Sigmoid colon (tissue), 7 donors: Measurements from ENCODE around the gene SLC34A1. TPM values are rescaled to one million over a fixed set of nuclear protein-coding genes. Genes with fewer than 3 reads are reported as not detected.
A peak's percentile ranks its signal among the peaks of the same experiment; 100 is the strongest.
"Not testable (repeated sequence)": the region's sequence is repeated elsewhere in the genome, so short reads cannot be mapped to it uniquely, and the experiment has no call there.

Experiments used
- DNase-seq: peaks from one replicate; pipeline ENCODE4 v3.0.0-alpha.2; 2019
- H3K27ac ChIP-seq, 4 donors: fragments of 200-600 bp; sonication (generic); one replicate each; pipeline ENCODE4 v1.5.1; 2016 to 2019; ENCODE audit warnings: mild to moderate bottlenecking in 1 of 4
- H3K27me3 ChIP-seq, 3 donors: fragments of 200-600 bp; sonication (generic); one replicate each; pipeline ENCODE4 v1.5.1; 2019; ENCODE audit warnings: mild to moderate bottlenecking in 1 of 3
- H3K36me3 ChIP-seq, 4 donors: fragments of 200-600 bp; sonication (generic); one replicate each; pipeline ENCODE4 v1.5.1; 2016 to 2019
- H3K4me1 ChIP-seq, 4 donors: fragments of 200-600 bp; sonication (generic); one replicate each; pipeline ENCODE4 v1.5.1; 2017 to 2019
- H3K4me3 ChIP-seq, 4 donors: fragments of 200-600 bp; sonication (generic); one replicate each; pipeline ENCODE4 v1.5.1; 2017 to 2019; ENCODE audit warnings: mild to moderate bottlenecking in 2 of 4, moderate library complexity in 1 of 4
- H3K9me3 ChIP-seq, 4 donors: fragments of 200-600 bp in 3 of 4; sonication (generic) in 3 of 4; one replicate each; pipeline versions ENCODE4 v1.5.1 to v1.6.1; 2013 to 2019
- CTCF ChIP-seq, 4 experiments: fragments of 450-650 bp in 3 of 4; fragments of 200-600 bp in 1 of 4; IDR thresholded peaks; one replicate each; pipeline ENCODE4 v1.5.1; 2016 to 2019; ENCODE audit warnings: antibody characterized with exemption in 4 of 4, mild to moderate bottlenecking in 3 of 4, moderate library complexity in 2 of 4
- EP300 ChIP-seq, 4 donors: sonication (generic); formaldehyde crosslinking; IDR thresholded peaks; one replicate each; pipeline ENCODE4 v1.6.1; 2017; ENCODE audit warnings: antibody characterized with exemption in 4 of 4
- POLR2A ChIP-seq, 2 donors: fragments of 450-650 bp; IDR thresholded peaks; one replicate each; pipeline ENCODE4 v1.6.1; 2016; ENCODE audit warnings: antibody characterized with exemption in 2 of 2, mild to moderate bottlenecking in 2 of 2, moderate library complexity in 2 of 2
- POLR2AphosphoS5 ChIP-seq, 4 donors: sonication (generic); formaldehyde crosslinking; IDR thresholded peaks; one replicate each; pipeline ENCODE4 v1.6.1; 2017; ENCODE audit warnings: antibody characterized with exemption in 4 of 4
- WGBS, 2 donors: extraction: QIAGEN DNeasy Blood & Tissue Kit; methylation state at CpG; one replicate each; pipeline ENCODE4 v1.1.7; 2013; 5-methylcytosine and 5-hydroxymethylcytosine counted together
- intact Hi-C: fragments of 100-400 bp; cut with DNase I; formaldehyde crosslinking; loops from one replicate; pipeline ENCODE4 v1.15.1; 2023
- polyA plus RNA-seq, 3 donors: library from polyadenylated mRNA; stranded (reverse); fragments of 200-250 nt; gene quantifications; one replicate each; pipeline ENCODE4 v1.2.3, GENCODE V29; 2013
- total RNA-seq, 4 donors: library from RNA; depleted of rRNA; stranded (reverse); fragments of >200 nt; gene quantifications; one replicate each; pipeline ENCODE4 v1.1.0, GENCODE V29; 2016
- donor health status: healthy with polysubstance abuse.
- donor health status: Bipolar disorder and iron deficiency.
- donor health status: healthy.

SLC34A1 gene
- total and polyA plus RNA-seq, 7 donors: 0.04 TPM; not detected in 6

- Histone ChIP-seq H3K4me1 (peaks cover 0 to 3% (median 2%) of the 10 kb centered on the region in 4 donors), H3K27ac (peak within 1 kb of the TSS in 1 of 4 donors; percentile 23), H3K4me3 (peak within 1 kb of the TSS in 3 of 4 donors; percentile 17 to 41 (median 31))
Measured at GRCh38 chr5:177357459-177358351, 26.5 kb upstream of the SLC34A1 start, which contains the start of gene RGS14. Gene RGS14 (plus strand): TSS chr5:177357924. CDS start chr5:177358025, 101 bp downstream.

GRCh38 chr5:177358370-177358819, 25.8 kb upstream of the SLC34A1 start:
- H3K36me3 ChIP-seq: no peaks in the 10 kb centered on the region
- WGBS, 2 donors: 7 to 17% methylated on average over 5 of the region's 5 CpGs
- no peak overlapping the region for H3K27ac ChIP-seq
- H3K9me3 ChIP-seq: no peaks in the 10 kb centered on the region
- TF ChIP-seq POLR2AphosphoS5 (IDR thresholded peaks at IDR 0.05) (no peak), CTCF (IDR thresholded peaks at IDR 0.05) (no peak), POLR2A (IDR thresholded peaks at IDR 0.05) (no peak), EP300 (IDR thresholded peaks at IDR 0.05) (no peak)
- H3K4me3 ChIP-seq: peak overlapping the region in 3 of 4 donors; percentile 17 to 41 (median 31)
- H3K27me3 ChIP-seq: peaks cover 0 to 12% (median 0%) of the 10 kb centered on the region in 3 donors
- H3K4me1 ChIP-seq: peaks cover 0 to 9% (median 9%) of the 10 kb centered on the region in 4 donors
- intact Hi-C loops: no loop called here
- DNase-seq: no peak

More at GRCh38 chr5:177357459-177358351, 26.5 kb upstream of the SLC34A1 start, which contains the start of gene RGS14:
- no peaks in the 10 kb centered on the region for H3K9me3 ChIP-seq
- intact Hi-C loops: no loop called here
- WGBS, 2 donors: 6 to 16% methylated on average over 37 of the region's 37 CpGs
- no peak for TF ChIP-seq EP300 (IDR thresholded peaks at IDR 0.05)
- TF ChIP-seq POLR2AphosphoS5 (IDR thresholded peaks at IDR 0.05): no peak
- no peak for TF ChIP-seq POLR2A (IDR thresholded peaks at IDR 0.05)
- no peak for TF ChIP-seq CTCF (IDR thresholded peaks at IDR 0.05)
- H3K27me3 ChIP-seq: peaks cover 0 to 12% (median 0%) of the 10 kb centered on the region in 3 donors
- no peaks in the 10 kb centered on the region for H3K36me3 ChIP-seq
- no peak for DNase-seq

- Histone ChIP-seq H3K4me3 (no peak overlapping the region), H3K27me3 (peaks cover 0 to 12% (median 0%) of the 10 kb centered on the region in 3 donors), H3K9me3 (no peaks in the 10 kb centered on the region), H3K27ac (no peak overlapping the region), H3K4me1 (peaks cover 0 to 19% (median 14%) of the 10 kb centered on the region in 4 donors), H3K36me3 (no peaks in the 10 kb centered on the region)
- 85 to 87% methylated on average over 6 of the region's 6 CpGs for WGBS, 2 donors
- intact Hi-C loops: no loop called here
- DNase-seq: no peak
- TF ChIP-seq POLR2AphosphoS5 (IDR thresholded peaks at IDR 0.05) (no peak), EP300 (IDR thresholded peaks at IDR 0.05) (no peak), POLR2A (IDR thresholded peaks at IDR 0.05) (no peak), CTCF (IDR thresholded peaks at IDR 0.05) (no peak)
Measured at GRCh38 chr5:177359451-177359851, 24.8 kb upstream of the SLC34A1 start.

- 87 to 88% methylated on average over 3 of the region's 3 CpGs for WGBS, 2 donors
- TF ChIP-seq EP300 (IDR thresholded peaks at IDR 0.05): no peak
- no peak for TF ChIP-seq POLR2A (IDR thresholded peaks at IDR 0.05)
- no peak for TF ChIP-seq CTCF (IDR thresholded peaks at IDR 0.05)
- no peak for TF ChIP-seq POLR2AphosphoS5 (IDR thresholded peaks at IDR 0.05)
- H3K27ac ChIP-seq: no peak overlapping the region
- H3K4me3 ChIP-seq: no peak overlapping the region
- intact Hi-C loops: no loop called here
- no peak for DNase-seq
- H3K27me3 ChIP-seq: peaks cover 0 to 12% (median 0%) of the 10 kb centered on the region in 3 donors
- peaks cover 0 to 19% (median 14%) of the 10 kb centered on the region in 4 donors for H3K4me1 ChIP-seq
- H3K9me3 ChIP-seq: no peaks in the 10 kb centered on the region
- no peaks in the 10 kb centered on the region for H3K36me3 ChIP-seq
Measured at GRCh38 chr5:177359860-177360259, 24.4 kb upstream of the SLC34A1 start.

GRCh38 chr5:177360740-177361139, 23.5 kb upstream of the SLC34A1 start:
- H3K27me3 ChIP-seq: peaks cover 0 to 12% (median 0%) of the 10 kb centered on the region in 3 donors
- DNase-seq, H3K27ac ChIP-seq, H3K36me3 ChIP-seq, H3K4me3 ChIP-seq, intact Hi-C loops, H3K9me3 ChIP-seq: not testable (repeated sequence)
- H3K4me1 ChIP-seq: peaks cover 0 to 23% (median 18%) of the 10 kb centered on the region in 4 donors
- WGBS, 2 donors: 93 to 95% methylated on average over 7 of the region's 7 CpGs
